Measurements from ENCODE around the gene FBXO36.

The FBXO36 gene

DNA sequence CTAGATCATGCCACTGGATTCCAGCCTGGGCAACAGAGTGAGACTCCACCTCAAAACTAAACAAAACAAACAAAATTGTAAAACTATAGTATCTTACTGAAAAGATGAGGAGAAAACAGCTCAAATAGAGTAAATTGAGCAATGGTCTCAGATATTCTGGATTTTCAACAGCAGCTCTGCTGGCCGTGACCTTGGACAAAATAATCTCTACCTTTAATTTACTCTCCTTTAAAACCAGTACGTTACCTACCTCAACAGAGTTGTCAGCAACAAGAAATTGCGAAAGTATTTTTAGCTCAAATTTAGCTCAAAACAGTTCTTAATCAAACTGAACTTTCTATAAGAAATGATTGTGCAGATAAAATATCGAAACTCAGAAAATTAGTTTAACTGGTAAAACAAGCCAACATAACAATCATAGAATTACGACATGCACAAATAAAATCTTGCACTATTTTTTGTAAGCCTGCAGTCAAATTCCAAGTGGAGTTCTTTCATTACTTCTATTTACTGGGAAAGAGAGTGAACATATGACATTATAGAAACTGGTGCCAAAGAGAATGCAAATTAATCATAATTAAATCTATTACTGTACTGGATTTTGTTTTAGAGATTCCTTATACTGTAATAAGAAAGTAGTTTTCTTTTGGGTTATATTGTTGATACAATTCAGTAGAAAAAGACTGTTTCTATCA is 41.3 kb upstream of the FBXO36 start:
- H3K36me3 ChIP-seq (replicated peaks) = peaks cover 24% of the 10 kb centered on the region
- TF ChIP-seq, protein P1, sequence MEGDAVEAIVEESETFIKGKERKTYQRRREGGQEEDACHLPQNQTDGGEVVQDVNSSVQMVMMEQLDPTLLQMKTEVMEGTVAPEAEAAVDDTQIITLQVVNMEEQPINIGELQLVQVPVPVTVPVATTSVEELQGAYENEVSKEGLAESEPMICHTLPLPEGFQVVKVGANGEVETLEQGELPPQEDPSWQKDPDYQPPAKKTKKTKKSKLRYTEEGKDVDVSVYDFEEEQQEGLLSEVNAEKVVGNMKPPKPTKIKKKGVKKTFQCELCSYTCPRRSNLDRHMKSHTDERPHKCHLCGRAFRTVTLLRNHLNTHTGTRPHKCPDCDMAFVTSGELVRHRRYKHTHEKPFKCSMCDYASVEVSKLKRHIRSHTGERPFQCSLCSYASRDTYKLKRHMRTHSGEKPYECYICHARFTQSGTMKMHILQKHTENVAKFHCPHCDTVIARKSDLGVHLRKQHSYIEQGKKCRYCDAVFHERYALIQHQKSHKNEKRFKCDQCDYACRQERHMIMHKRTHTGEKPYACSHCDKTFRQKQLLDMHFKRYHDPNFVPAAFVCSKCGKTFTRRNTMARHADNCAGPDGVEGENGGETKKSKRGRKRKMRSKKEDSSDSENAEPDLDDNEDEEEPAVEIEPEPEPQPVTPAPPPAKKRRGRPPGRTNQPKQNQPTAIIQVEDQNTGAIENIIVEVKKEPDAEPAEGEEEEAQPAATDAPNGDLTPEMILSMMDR (IDR thresholded peaks at IDR 0.05; ENCODE audit: low read depth, low read length, missing control alignments) = no peak
- in situ Hi-C loops (cut with HindIII; ENCODE audit: low pct_ligation_motif_present, low sequenced_read_pairs) = no loop called here
- H3K27me3 ChIP-seq (replicated peaks) = no peaks in the 10 kb centered on the region
- no peak overlapping the region for H3K4me3 ChIP-seq (ENCODE audit: low read depth, low read length)
- DNase-seq = no peak
- no peak overlapping the region for H3K27ac ChIP-seq

DNA sequence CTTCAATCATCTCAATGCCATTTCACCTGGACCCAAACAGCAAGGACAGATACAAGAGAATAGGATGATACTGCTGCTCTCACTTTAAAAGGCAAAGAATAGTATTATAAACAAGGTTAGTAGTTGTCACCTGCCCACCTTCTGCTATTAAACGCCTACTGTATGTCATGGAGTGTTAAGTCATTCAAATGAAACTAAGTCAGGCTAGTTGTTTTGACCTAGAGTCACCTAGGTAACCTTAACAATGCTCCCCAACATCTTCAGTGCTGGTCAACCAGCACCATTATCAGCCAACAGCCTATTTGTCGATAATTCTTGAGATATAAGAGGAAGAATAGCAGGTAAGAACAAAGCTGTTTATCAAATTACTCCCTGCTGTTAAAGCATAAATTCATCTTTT is 39.7 kb upstream of the FBXO36 start:
- H3K36me3 ChIP-seq (replicated peaks) = peaks cover 20% of the 10 kb centered on the region
- no peak for DNase-seq
- no peaks in the 10 kb centered on the region for H3K27me3 ChIP-seq (replicated peaks)
- no peak overlapping the region for H3K27ac ChIP-seq
- H3K4me3 ChIP-seq (ENCODE audit: low read depth, low read length) = no peak overlapping the region
- in situ Hi-C loops (cut with HindIII; ENCODE audit: low pct_ligation_motif_present, low sequenced_read_pairs) = no loop called here
- TF ChIP-seq, protein P1 (IDR thresholded peaks at IDR 0.05; ENCODE audit: low read depth, low read length, missing control alignments) = no peak

DNA sequence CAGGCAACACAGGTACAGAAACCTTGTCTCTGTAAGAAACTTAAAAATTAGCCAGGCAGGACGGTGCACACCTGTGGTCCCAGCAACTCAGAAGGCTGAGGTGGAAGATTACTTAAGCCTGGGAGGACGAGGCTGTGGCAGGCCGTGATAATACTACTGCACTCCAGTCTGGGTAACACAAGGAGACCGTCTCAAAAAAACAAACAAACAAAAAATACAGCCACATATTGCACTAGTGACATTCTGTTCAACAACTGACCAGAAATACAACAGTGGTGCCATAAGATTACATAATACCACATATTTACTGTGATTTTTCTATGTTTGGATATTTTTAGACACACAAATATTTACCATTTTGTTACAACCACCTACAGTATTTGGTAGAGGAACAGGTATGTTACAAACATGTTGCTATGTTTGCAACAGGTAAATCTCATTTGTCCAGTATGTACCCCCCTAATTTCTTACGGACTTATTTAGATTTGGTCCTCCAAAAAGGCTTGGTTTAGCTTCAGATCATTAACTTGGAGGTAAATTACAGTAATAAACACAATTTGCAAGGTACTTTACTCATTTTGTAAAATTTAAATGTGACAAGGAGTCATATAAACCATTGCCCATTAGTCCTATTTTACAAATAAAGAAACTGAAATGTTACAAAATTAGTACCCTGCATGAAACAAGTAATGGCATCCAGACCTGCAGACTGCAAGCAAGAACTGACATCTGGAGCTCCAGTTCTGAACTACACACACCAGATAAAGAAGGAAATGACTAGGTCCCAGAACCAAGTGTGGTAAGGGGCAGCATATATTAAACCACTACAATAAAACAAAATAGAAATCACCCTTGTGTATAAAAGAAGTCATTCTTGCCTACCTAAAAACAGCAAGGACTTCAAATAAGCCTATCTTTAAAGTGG is 37.3 kb upstream of the FBXO36 start:
- H3K27ac ChIP-seq = no peak overlapping the region
- in situ Hi-C loops (cut with HindIII; ENCODE audit: low pct_ligation_motif_present, low sequenced_read_pairs) = no loop called here
- no peak for DNase-seq
- no peaks in the 10 kb centered on the region for H3K27me3 ChIP-seq (replicated peaks)
- TF ChIP-seq, protein P1 (IDR thresholded peaks at IDR 0.05; ENCODE audit: low read depth, low read length, missing control alignments) = no peak
- no peak overlapping the region for H3K4me3 ChIP-seq (ENCODE audit: low read depth, low read length)
- peaks cover 5% of the 10 kb centered on the region for H3K36me3 ChIP-seq (replicated peaks)

DNA sequence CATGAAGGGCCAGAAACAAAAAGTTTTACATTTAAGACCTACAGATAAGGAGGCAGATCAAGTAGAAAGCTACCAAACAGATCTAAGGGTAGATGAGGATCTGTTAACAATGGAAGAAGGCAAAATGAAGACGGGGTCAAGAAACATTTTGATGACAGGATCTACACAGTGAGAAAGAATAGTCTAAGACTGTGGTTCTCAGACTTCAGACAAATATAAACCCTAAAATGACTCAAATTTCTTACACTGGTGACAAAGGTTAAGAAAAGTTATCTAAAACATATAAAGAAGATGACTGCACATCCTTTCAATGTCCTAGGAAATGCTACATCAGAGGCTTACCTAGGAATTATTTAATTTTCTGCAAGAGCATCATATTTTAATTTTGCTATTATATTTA is 34.9 kb upstream of the FBXO36 start:
- no peak overlapping the region for H3K4me3 ChIP-seq (ENCODE audit: low read depth, low read length)
- no peak for DNase-seq
- H3K27ac ChIP-seq = no peak overlapping the region
- no peaks in the 10 kb centered on the region for H3K27me3 ChIP-seq (replicated peaks)
- TF ChIP-seq, protein P1 (IDR thresholded peaks at IDR 0.05; ENCODE audit: low read depth, low read length, missing control alignments) = no peak
- no peaks in the 10 kb centered on the region for H3K36me3 ChIP-seq (replicated peaks)
- in situ Hi-C loops (cut with HindIII; ENCODE audit: low pct_ligation_motif_present, low sequenced_read_pairs) = no loop called here

DNA sequence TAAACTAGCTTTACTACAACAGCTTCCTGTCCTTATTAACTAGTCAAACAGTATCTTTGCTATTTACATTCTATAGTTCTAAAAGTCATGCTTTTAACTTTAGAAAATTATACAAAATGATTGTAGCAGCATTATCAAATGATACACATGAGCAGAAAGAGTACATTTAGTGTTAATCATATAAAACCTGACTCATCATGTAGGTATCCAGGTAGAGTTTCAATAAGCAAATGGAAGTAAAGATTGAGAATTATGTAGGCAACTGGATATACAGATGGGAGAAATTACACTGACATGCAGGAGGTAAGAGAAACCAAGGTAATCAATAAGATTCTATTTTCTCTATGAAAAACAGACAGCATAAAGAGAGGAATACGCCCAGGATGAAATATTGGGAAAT is 34.3 kb upstream of the FBXO36 start:
- TF ChIP-seq, protein P1 (IDR thresholded peaks at IDR 0.05; ENCODE audit: low read depth, low read length, missing control alignments) = no peak
- no peak overlapping the region for H3K4me3 ChIP-seq (ENCODE audit: low read depth, low read length)
- no peak for DNase-seq
- no peaks in the 10 kb centered on the region for H3K36me3 ChIP-seq (replicated peaks)
- H3K27me3 ChIP-seq (replicated peaks) = no peaks in the 10 kb centered on the region
- H3K27ac ChIP-seq = no peak overlapping the region
- in situ Hi-C loops (cut with HindIII; ENCODE audit: low pct_ligation_motif_present, low sequenced_read_pairs) = no loop called here
